Gastroesophageal sphincter (tissue), 4 donors: Measurements from ENCODE around the gene N4BP2. TPM values are rescaled to one million over a fixed set of nuclear protein-coding genes. Genes with fewer than 3 reads are reported as not detected.

ENCODE experiments used
- ATAC-seq: fragments of 150-250 bp; one replicate; pipeline ENCODE4 v1.9.1; 2016; ENCODE audit warnings: mild to moderate bottlenecking, moderate library complexity
- H3K27ac ChIP-seq, 4 donors: fragments of 200-600 bp; sonication (generic) in 3 of 4; 1 replicate in 3 of 4; 2 replicates in 1 of 4; pipeline ENCODE4 v1.5.1; 2016 to 2019
- H3K27me3 ChIP-seq: fragments of 200-600 bp; sonication (generic); one replicate; pipeline ENCODE4 v1.5.1; 2019
- H3K36me3 ChIP-seq, 2 donors: fragments of 200-600 bp; sonication (generic); one replicate each; pipeline ENCODE4 v1.5.1; 2019; ENCODE audit warnings: control low read depth in 1 of 2
- H3K4me1 ChIP-seq, 3 donors: fragments of 200-600 bp; sonication (generic); 1 replicate in 2 of 3; 2 replicates in 1 of 3; pipeline ENCODE4 v1.5.1; 2016 to 2019; ENCODE audit warnings: control low read depth in 2 of 3
- H3K4me3 ChIP-seq, 2 donors: fragments of 200-600 bp; sonication (generic); one replicate each; pipeline ENCODE4 v1.5.1; 2019; ENCODE audit warnings: mild to moderate bottlenecking in 1 of 2, moderate library complexity in 1 of 2
- H3K9me3 ChIP-seq, 3 donors: fragments of 200-600 bp; sonication (generic); one replicate each; pipeline ENCODE4 v1.5.1; 2017 to 2019; ENCODE audit warnings: control low read depth in 2 of 3
- CTCF ChIP-seq, 4 experiments: fragments of 200-600 bp in 2 of 4; fragments of 450-650 bp in 2 of 4; sonication (generic) in 1 of 4; IDR thresholded peaks; one replicate each; pipeline ENCODE4 v1.5.1; 2017 to 2019; ENCODE audit warnings: antibody characterized with exemption in 4 of 4, mild to moderate bottlenecking in 2 of 4, moderate library complexity in 2 of 4
- EP300 ChIP-seq: sonication (generic); formaldehyde crosslinking; IDR thresholded peaks from one replicate; pipeline ENCODE4 v1.6.1; 2017; ENCODE audit warnings: antibody characterized with exemption, mild to moderate bottlenecking
- POLR2A ChIP-seq, 2 donors: fragments of 450-650 bp; IDR thresholded peaks; one replicate each; pipeline ENCODE4 v1.6.1; 2017; ENCODE audit warnings: antibody characterized with exemption in 2 of 2, mild to moderate bottlenecking in 2 of 2, moderate library complexity in 1 of 2
- POLR2AphosphoS5 ChIP-seq: sonication (generic); formaldehyde crosslinking; IDR thresholded peaks from one replicate; pipeline ENCODE4 v1.6.1; 2017; ENCODE audit warnings: antibody characterized with exemption
- WGBS, 2 donors: methylation state at CpG; one replicate each; pipeline ENCODE4 v1.1.5; 2018; ENCODE audit warnings: low coverage in 1 of 2; 5-methylcytosine and 5-hydroxymethylcytosine counted together
- total RNA-seq, 4 donors: library from RNA; depleted of rRNA; stranded (reverse); fragments of >200 nt; gene quantifications; one replicate each; pipeline ENCODE4 v1.1.0, GENCODE V29; 2016

Gene N4BP2
- total RNA-seq, 4 donors from 2014 or later = 5.3 to 14.5 (median 7.3) TPM

- TF ChIP-seq CTCF (IDR thresholded peaks at IDR 0.05) (no peak), POLR2AphosphoS5 (no peak), POLR2A (IDR thresholded peaks at IDR 0.05) (no peak), EP300 (no peak)
- no peak overlapping the region for H3K27ac ChIP-seq
- H3K4me3 ChIP-seq = peak overlapping the region in 1 of 2 donors; percentile 98
Measured at GRCh38 chr4:40058854-40059253, 2.2 kb downstream of the N4BP2 start.

DNA sequence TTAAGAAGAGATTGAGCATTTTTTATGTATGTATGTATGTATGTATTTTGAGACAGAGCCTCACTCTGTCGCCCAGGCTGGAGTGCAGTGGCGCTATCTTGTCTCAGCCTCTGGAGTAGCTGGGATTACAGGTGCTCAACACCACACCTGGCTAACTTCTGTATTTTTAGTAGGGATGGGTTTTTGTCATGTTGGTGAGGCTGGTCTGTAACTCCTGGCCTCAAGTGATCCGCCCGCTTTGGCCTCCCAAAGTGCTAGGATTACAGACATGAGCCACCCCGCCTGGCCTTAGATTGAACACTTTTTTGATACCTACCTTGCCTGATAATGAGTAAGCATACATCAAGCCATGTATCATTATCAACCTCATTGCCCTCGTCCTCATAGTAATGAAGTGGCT lies 2.7 kb downstream of the N4BP2 start:
- TF ChIP-seq EP300 (no peak), POLR2AphosphoS5 (no peak), CTCF (IDR thresholded peaks at IDR 0.05) (no peak), POLR2A (IDR thresholded peaks at IDR 0.05) (no peak)
- no peak for ATAC-seq
- no peaks in the 10 kb centered on the region for H3K9me3 ChIP-seq
- H3K4me1 ChIP-seq = peaks cover 0 to 26% (median 0%) of the 10 kb centered on the region in 3 donors
- H3K36me3 ChIP-seq = no peaks in the 10 kb centered on the region
- no peaks in the 10 kb centered on the region for H3K27me3 ChIP-seq
- H3K27ac ChIP-seq = no peak overlapping the region
- WGBS, 2 donors = 67 to 86% methylated on average over 1 to 4 of the region's 6 CpGs
- H3K4me3 ChIP-seq = no peak overlapping the region

More at GRCh38 chr4:40058854-40059253, 2.2 kb downstream of the N4BP2 start:
- 60 to 64% methylated on average over 10 to 14 of the region's 14 CpGs for WGBS, 2 donors
- Histone ChIP-seq H3K36me3 (no peaks in the 10 kb centered on the region), H3K27me3 (no peaks in the 10 kb centered on the region), H3K9me3 (no peaks in the 10 kb centered on the region), H3K4me1 (peaks cover 0 to 31% (median 0%) of the 10 kb centered on the region in 3 donors)
- no peak for ATAC-seq

DNA sequence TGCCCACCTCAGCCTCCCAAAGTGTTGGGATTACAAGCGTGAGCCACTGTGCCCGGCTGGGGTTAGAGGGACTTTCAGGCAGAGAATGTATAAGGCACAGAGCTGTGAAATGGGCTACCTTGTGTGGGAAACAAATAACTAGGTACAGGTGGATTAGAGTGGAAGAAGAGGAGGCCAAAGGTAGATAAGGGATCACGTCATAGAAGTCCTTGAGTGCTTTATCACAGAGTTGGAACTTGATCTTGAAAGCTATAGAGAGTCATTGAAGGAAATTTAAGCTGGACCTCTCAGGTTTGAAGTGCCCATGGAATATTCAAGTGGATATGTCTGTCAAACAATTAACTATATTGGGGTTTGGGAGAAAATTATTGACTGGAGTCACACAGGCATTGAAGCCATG lies 8.4 kb downstream of the N4BP2 start:
- 93 to 100% methylated on average over 1 to 2 of the region's 3 CpGs for whole genome bisulfite sequencing, 2 donors
- ATAC-seq = no peak
- H3K9me3 ChIP-seq = no peaks in the 10 kb centered on the region
- no peaks in the 10 kb centered on the region for H3K27me3 ChIP-seq
- TF ChIP-seq CTCF (IDR thresholded peaks at IDR 0.05) (no peak), EP300 (no peak), POLR2AphosphoS5 (no peak), POLR2A (IDR thresholded peaks at IDR 0.05) (no peak)
- no peaks in the 10 kb centered on the region for H3K4me1 ChIP-seq
- no peaks in the 10 kb centered on the region for H3K36me3 ChIP-seq
- no peak overlapping the region for H3K27ac ChIP-seq
- no peak overlapping the region for H3K4me3 ChIP-seq

- H3K4me1 ChIP-seq = no peaks in the 10 kb centered on the region
- no peaks in the 10 kb centered on the region for H3K27me3 ChIP-seq
- no peak for ATAC-seq
- H3K9me3 ChIP-seq = no peaks in the 10 kb centered on the region
- H3K4me3 ChIP-seq = no peak overlapping the region
- no peak overlapping the region for H3K27ac ChIP-seq
- no peak for TF ChIP-seq POLR2AphosphoS5
- no peak for TF ChIP-seq POLR2A (IDR thresholded peaks at IDR 0.05)
- TF ChIP-seq CTCF (IDR thresholded peaks at IDR 0.05) = no peak
- no peak for TF ChIP-seq EP300
- 87 to 93% methylated on average over 2 to 3 of the region's 3 CpGs for WGBS, 2 donors
- H3K36me3 ChIP-seq = no peaks in the 10 kb centered on the region
Measured at GRCh38 chr4:40066651-40067050, 10.0 kb downstream of the N4BP2 start.

- WGBS, 2 donors = 100% methylated on average over 1 of the region's 1 CpG
- Histone ChIP-seq H3K36me3 (peaks cover 0 to 18% of the 10 kb centered on the region in 2 donors), H3K4me3 (no peak overlapping the region), H3K27me3 (no peaks in the 10 kb centered on the region), H3K27ac (no peak overlapping the region), H3K9me3 (no peaks in the 10 kb centered on the region), H3K4me1 (no peaks in the 10 kb centered on the region)
- TF ChIP-seq POLR2AphosphoS5 = no peak
- no peak for TF ChIP-seq CTCF (IDR thresholded peaks at IDR 0.05)
- no peak for ATAC-seq
Measured at GRCh38 chr4:40070387-40070786, 13.7 kb downstream of the N4BP2 start.
